ENCODE data around the gene DENND6B. TPM values are rescaled to one million over a fixed set of nuclear protein-coding genes. Genes with fewer than 3 reads are reported as not detected.
A peak's percentile ranks its signal among the peaks of the same experiment; 100 is the strongest.

The DENND6B gene
- total and polyA plus RNA-seq, 2 of the 13 experiments (the other 11 are each of a cell fraction or from before 2014, with no cell fraction given) = 0.95 to 3.8 TPM

GRCh38 chr22:50307890-50308596, 18.8 kb downstream of the DENND6B start (continued):
- TF ChIP-seq NFAT5 (CRISPR knock-in tag; IDR thresholded peaks at IDR 0.05) (0 out of 2 replicates have a peak, but pooled peaks have one; percentile 42), ZFP36L2 (CRISPR knock-in tag; IDR thresholded peaks at IDR 0.05) (no peak), TARDBP (CRISPR knock-in tag; IDR thresholded peaks at IDR 0.05) (no peak), ZNF891 (CRISPR knock-in tag; IDR thresholded peaks at IDR 0.05) (0 out of 2 replicates have a peak, but pooled peaks have one; percentile 19), TFDP2 (CRISPR knock-in tag; IDR thresholded peaks at IDR 0.05) (0 out of 2 replicates have a peak, but pooled peaks have one; percentile 0), NR2F2 (IDR thresholded peaks at IDR 0.05; ENCODE audit: borderline replicate concordance, low read depth) (no peak), PAWR (CRISPR knock-in tag; IDR thresholded peaks at IDR 0.05; ENCODE audit: borderline replicate concordance) (no peak), ZNF75D (CRISPR knock-in tag; IDR thresholded peaks at IDR 0.05; ENCODE audit: borderline replicate concordance) (no peak), ZNF263 (CRISPR knock-in tag; IDR thresholded peaks at IDR 0.05) (no peak), ZNF577 (CRISPR knock-in tag; IDR thresholded peaks at IDR 0.05; ENCODE audit: borderline replicate concordance, low read depth) (no peak), PHF21A (CRISPR knock-in tag; IDR thresholded peaks at IDR 0.05) (0 out of 2 replicates have a peak, but pooled peaks have one; percentile 47), ZFP41 (CRISPR knock-in tag; IDR thresholded peaks at IDR 0.05; ENCODE audit: borderline replicate concordance) (no peak), PREB (CRISPR knock-in tag; IDR thresholded peaks at IDR 0.05) (no peak), SIX4 (CRISPR knock-in tag; IDR thresholded peaks at IDR 0.05) (no peak), TEAD2 (CRISPR knock-in tag; IDR thresholded peaks at IDR 0.05) (no peak), ZNF296 (CRISPR knock-in tag; conservative IDR thresholded peaks at IDR 0.05) (0 out of 2 replicates have a peak, but pooled peaks have one; percentile 21), MYPOP (CRISPR knock-in tag; IDR thresholded peaks at IDR 0.05) (0 out of 2 replicates have a peak, but pooled peaks have one; percentile 32), PLRG1 (conservative IDR thresholded peaks at IDR 0.05) (no peak), RBM22 (optimal IDR thresholded peaks at IDR 0.05; ENCODE audit: low read length) (no peak), THYN1 (CRISPR knock-in tag; IDR thresholded peaks at IDR 0.05; ENCODE audit: borderline replicate concordance, low read depth) (no peak), FOXA3 (CRISPR knock-in tag; IDR thresholded peaks at IDR 0.05) (no peak), MZF1 (CRISPR knock-in tag; IDR thresholded peaks at IDR 0.05; ENCODE audit: borderline replicate concordance) (no peak)

All from HepG2 (cell line).